GM10266 (cell line): ENCODE measurements around the gene CCL2.

Source experiments
- DNase-seq: peaks from one replicate; pipeline ENCODE4 v3.0.0; 2012; ENCODE audit errors: extremely low spot score
- CTCF ChIP-seq: IDR thresholded peaks from 2 replicates; pipeline ENCODE4 v1.5.1; 2012; ENCODE audit warnings: mild to moderate bottlenecking, low read depth; ENCODE audit not compliant: control insufficient read depth, insufficient read depth; ENCODE audit errors: missing control alignments

The CCL2 gene

DNA sequence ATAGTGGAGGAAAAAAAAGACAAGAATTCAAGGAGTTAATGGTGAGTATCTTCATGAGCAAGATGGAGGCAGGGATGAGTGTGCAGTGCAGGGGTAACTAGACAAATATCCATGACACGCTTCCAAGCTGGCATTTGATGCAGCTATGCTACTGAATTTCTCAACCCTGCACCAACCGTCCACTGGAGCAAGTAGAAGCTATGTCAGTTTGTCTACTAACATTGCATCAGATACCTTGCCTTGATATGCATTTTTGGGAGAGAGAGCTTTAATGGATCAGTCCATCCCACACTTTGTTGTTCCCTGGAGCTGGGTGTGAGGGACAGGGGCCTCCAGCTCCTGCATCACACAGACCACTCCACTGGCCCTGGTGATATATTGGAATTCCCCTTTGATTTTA lies 46.9 kb downstream of the CCL2 start:
- DNase-seq: no peak
- TF ChIP-seq CTCF: no peak

GRCh38 chr17:34302636-34303035 lies 47.6 kb downstream of the CCL2 start:
- no peak for TF ChIP-seq CTCF
- no peak for DNase-seq

GRCh38 chr17:34303606-34304005 lies 48.5 kb downstream of the CCL2 start:
- no peak for TF ChIP-seq CTCF

GRCh38 chr17:34305061-34305460 lies 50.0 kb downstream of the CCL2 start:
- no peak for TF ChIP-seq CTCF

More at GRCh38 chr17:34303606-34304005, 48.5 kb downstream of the CCL2 start:
- DNase-seq: no peak

GRCh38 chr17:34305606-34306005 lies 50.5 kb downstream of the CCL2 start:
- TF ChIP-seq CTCF: no peak
- DNase-seq: no peak

More at GRCh38 chr17:34305061-34305460, 50.0 kb downstream of the CCL2 start:
- DNase-seq: no peak

GRCh38 chr17:34306466-34306865 lies 51.4 kb downstream of the CCL2 start:
- DNase-seq: no peak

More at GRCh38 chr17:34306466-34306865, 51.4 kb downstream of the CCL2 start:
- no peak for TF ChIP-seq CTCF
